Thyroid gland (tissue), 4 donors: ENCODE results near the gene BEND6.

Experiments used
- POLR2A ChIP-seq, 2 donors: fragments of 450-650 bp; IDR thresholded peaks; one replicate each; pipeline ENCODE4 v1.6.1; 2017; ENCODE audit warnings: antibody characterized with exemption in 2 of 2, mild to moderate bottlenecking in 2 of 2, moderate library complexity in 1 of 2
- TF ChIP-seq, protein P1 (sequence below), 6 experiments: fragments of 200-600 bp in 3 of 6; fragments of 450-650 bp in 3 of 6; sonication (generic) in 3 of 6; IDR thresholded peaks; one replicate each; pipeline ENCODE4 v1.5.1; 2016 to 2019; ENCODE audit warnings: antibody characterized with exemption in 6 of 6, mild to moderate bottlenecking in 2 of 6, inconsistent platforms in 1 of 6, moderate library complexity in 1 of 6

DNA sequence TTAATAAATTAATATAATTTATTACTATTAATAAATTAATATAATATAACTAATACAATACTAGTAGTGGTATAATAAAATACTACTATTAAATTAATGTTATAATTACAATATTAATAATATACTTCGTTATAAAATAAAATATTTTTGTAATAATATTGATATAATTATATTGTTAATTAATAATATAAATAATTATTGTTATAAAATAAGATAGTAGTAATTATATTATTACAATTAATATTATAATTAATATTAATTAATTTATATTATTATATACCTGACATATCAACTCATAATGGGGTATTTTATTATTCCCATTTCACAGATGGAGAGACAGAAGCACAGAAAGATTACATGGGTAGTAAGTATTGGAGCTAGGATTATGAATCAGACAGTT lies 8.9 kb downstream of the BEND6 start:
- TF ChIP-seq, protein P1, sequence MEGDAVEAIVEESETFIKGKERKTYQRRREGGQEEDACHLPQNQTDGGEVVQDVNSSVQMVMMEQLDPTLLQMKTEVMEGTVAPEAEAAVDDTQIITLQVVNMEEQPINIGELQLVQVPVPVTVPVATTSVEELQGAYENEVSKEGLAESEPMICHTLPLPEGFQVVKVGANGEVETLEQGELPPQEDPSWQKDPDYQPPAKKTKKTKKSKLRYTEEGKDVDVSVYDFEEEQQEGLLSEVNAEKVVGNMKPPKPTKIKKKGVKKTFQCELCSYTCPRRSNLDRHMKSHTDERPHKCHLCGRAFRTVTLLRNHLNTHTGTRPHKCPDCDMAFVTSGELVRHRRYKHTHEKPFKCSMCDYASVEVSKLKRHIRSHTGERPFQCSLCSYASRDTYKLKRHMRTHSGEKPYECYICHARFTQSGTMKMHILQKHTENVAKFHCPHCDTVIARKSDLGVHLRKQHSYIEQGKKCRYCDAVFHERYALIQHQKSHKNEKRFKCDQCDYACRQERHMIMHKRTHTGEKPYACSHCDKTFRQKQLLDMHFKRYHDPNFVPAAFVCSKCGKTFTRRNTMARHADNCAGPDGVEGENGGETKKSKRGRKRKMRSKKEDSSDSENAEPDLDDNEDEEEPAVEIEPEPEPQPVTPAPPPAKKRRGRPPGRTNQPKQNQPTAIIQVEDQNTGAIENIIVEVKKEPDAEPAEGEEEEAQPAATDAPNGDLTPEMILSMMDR (IDR thresholded peaks at IDR 0.05), result no peak
- TF ChIP-seq POLR2A (IDR thresholded peaks at IDR 0.05), result no peak
